PC-9 (cell line): ENCODE measurements around the gene RBMS1. TPM values are rescaled to one million over a fixed set of nuclear protein-coding genes. Genes with fewer than 3 reads are reported as not detected.

Experiments
- BruUV-seq: library from RNA; stranded (reverse); fragments of 400-500 nt; replicated peaks from 2 replicates; lab custom pipeline; 2021; lab: Mats Ljungman, UMichigan
- CTCF ChIA-PET: fragments of 300-600 bp; sonication (Branson Sonifier 250); formaldehyde crosslinking; loops from one replicate; lab custom pipeline; 2022; ENCODE audit warnings: antibody characterized with exemption; lab: Charles Lee
- POLR2A ChIA-PET: fragments of 300-600 bp; sonication (Branson Sonifier 250); formaldehyde crosslinking; loops from one replicate; lab custom pipeline; 2022; ENCODE audit warnings: antibody characterized with exemption; ENCODE audit not compliant: unreplicated experiment; lab: Charles Lee
- DNase-seq, 2 experiments: peaks; one replicate each; pipeline versions ENCODE4 v3.0.0 to v3.0.0-alpha.2; 2015 to 2022; ENCODE audit warnings: mixed read lengths in 1 of 2
- H2AFZ ChIP-seq: fragments of 200-600 bp; sonication (generic); 2 replicates; pipeline ENCODE4 v1.8.1; 2017; ENCODE audit warnings: antibody characterized with exemption
- H3F3A ChIP-seq: fragments of 200-600 bp; sonication (generic); 2 replicates; pipeline ENCODE4 v1.8.1; 2017; ENCODE audit warnings: antibody characterized with exemption, mild to moderate bottlenecking, low read depth; ENCODE audit not compliant: insufficient read depth
- H3K27ac ChIP-seq: fragments of 200-600 bp; sonication (generic); 2 replicates; pipeline ENCODE4 v1.6.1; 2016; ENCODE audit warnings: mixed run types
- H3K27me3 ChIP-seq: fragments of 200-600 bp; sonication (generic); 2 replicates; pipeline ENCODE4 v1.6.1; 2016; ENCODE audit warnings: low read depth, mixed run types; ENCODE audit not compliant: insufficient read depth
- H3K36me3 ChIP-seq: fragments of 200-600 bp; sonication (generic); 2 replicates; pipeline ENCODE4 v1.6.1; 2016; ENCODE audit warnings: low read depth, mixed run types
- H3K4me1 ChIP-seq: fragments of 200-600 bp; sonication (generic); replicated peaks from 2 replicates; pipeline ENCODE4 v1.6.1; 2016; ENCODE audit warnings: mixed run types; ENCODE audit not compliant: insufficient read depth
- H3K4me2 ChIP-seq: fragments of 200-600 bp; sonication (generic); 2 replicates; pipeline ENCODE4 v1.6.1; 2017; ENCODE audit warnings: mixed run types
- H3K4me3 ChIP-seq: fragments of 200-600 bp; sonication (generic); 2 replicates; pipeline ENCODE4 v1.6.1; 2016; ENCODE audit warnings: mixed run types
- H3K79me2 ChIP-seq: fragments of 200-600 bp; sonication (generic); 2 replicates; pipeline ENCODE4 v1.6.1; 2017; ENCODE audit warnings: low read depth, mixed run types
- H3K9me2 ChIP-seq: fragments of 200-600 bp; sonication (generic); 2 replicates; pipeline ENCODE4 v1.8.1; 2017; ENCODE audit warnings: mild to moderate bottlenecking; ENCODE audit not compliant: insufficient read depth
- H3K9me3 ChIP-seq: fragments of 200-600 bp; sonication (generic); 2 replicates; pipeline ENCODE4 v1.8.1; 2016; ENCODE audit warnings: low read depth; ENCODE audit not compliant: insufficient read depth
- H4K20me1 ChIP-seq: fragments of 200-600 bp; sonication (generic); 2 replicates; pipeline ENCODE4 v1.8.1; 2017; ENCODE audit not compliant: insufficient read depth
- EZH2 ChIP-seq: fragments of 200-600 bp; sonication (generic); IDR thresholded peaks from 2 replicates; pipeline ENCODE4 v1.8.0; 2017; ENCODE audit warnings: antibody characterized with exemption, low read depth
- intact Hi-C: fragments of 100-400 bp; cut with micrococcal nuclease; formaldehyde crosslinking; loops from one replicate; pipeline ENCODE4 v1.10.0; 2022; ENCODE audit not compliant: unreplicated experiment
- total RNA-seq: library from RNA; stranded (reverse); gene quantifications from 2 replicates; pipeline ENCODE4 v1.2.3, GENCODE V29; 2021
- TF ChIP-seq, protein P1 (sequence below): fragments of 200-600 bp; sonication (generic); conservative IDR thresholded peaks from 2 replicates; pipeline ENCODE4 v1.6.1; 2017; ENCODE audit warnings: mixed run types, antibody characterized with exemption, mild to moderate bottlenecking, moderate library complexity

The RBMS1 gene
- total RNA-seq, 1 experiment from 2014 or later, result 65.1 TPM

DNA sequence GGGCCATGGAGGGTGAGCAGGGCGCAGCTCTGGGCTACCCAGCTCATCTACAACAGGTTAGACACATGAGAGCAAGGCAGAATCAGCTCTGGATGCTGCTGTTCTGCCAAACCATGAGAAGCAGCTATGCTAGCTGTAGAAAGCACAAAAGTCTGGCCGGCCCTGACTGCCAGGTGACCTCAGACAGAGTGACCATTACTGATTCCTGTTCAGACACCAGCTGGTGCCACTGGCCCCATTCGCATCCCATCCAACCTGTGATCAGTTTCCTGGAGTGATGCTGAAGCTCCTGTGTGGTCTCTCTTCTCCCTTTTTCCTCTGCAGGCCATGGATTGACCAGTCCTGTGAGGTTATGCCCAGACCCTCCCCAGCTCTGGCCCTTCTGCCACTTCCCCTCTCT, 14.3 kb downstream of the RBMS1 start:
- no peaks in the 10 kb centered on the region for H3K36me3 ChIP-seq
- ChIA-PET CTCF (no interaction called here), POLR2A (no interaction called here)
- H3K9me2 ChIP-seq, result no peaks in the 10 kb centered on the region
- TF ChIP-seq EZH2, result no peak
- TF ChIP-seq, protein P1, sequence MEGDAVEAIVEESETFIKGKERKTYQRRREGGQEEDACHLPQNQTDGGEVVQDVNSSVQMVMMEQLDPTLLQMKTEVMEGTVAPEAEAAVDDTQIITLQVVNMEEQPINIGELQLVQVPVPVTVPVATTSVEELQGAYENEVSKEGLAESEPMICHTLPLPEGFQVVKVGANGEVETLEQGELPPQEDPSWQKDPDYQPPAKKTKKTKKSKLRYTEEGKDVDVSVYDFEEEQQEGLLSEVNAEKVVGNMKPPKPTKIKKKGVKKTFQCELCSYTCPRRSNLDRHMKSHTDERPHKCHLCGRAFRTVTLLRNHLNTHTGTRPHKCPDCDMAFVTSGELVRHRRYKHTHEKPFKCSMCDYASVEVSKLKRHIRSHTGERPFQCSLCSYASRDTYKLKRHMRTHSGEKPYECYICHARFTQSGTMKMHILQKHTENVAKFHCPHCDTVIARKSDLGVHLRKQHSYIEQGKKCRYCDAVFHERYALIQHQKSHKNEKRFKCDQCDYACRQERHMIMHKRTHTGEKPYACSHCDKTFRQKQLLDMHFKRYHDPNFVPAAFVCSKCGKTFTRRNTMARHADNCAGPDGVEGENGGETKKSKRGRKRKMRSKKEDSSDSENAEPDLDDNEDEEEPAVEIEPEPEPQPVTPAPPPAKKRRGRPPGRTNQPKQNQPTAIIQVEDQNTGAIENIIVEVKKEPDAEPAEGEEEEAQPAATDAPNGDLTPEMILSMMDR, result no peak
- H3K27me3 ChIP-seq, result no peaks in the 10 kb centered on the region
- DNase-seq, result no peak
- H2AFZ ChIP-seq, result no peak overlapping the region
- no peak overlapping the region for H3K4me2 ChIP-seq
- no peak overlapping the region for H3K27ac ChIP-seq
- H3K9me3 ChIP-seq, result no peaks in the 10 kb centered on the region
- BruUV-seq, result no TSS peak
- no peak overlapping the region for H3K4me3 ChIP-seq
- no peaks in the 10 kb centered on the region for H3K4me1 ChIP-seq
- H3F3A ChIP-seq, result no peaks in the 10 kb centered on the region
- H4K20me1 ChIP-seq, result 0 out of 2 replicates have a peak, but pooled peaks cover 5% of the 10 kb centered on the region
- intact Hi-C loops, result no loop called here
- H3K79me2 ChIP-seq, result peaks cover 78% of the 10 kb centered on the region

DNA sequence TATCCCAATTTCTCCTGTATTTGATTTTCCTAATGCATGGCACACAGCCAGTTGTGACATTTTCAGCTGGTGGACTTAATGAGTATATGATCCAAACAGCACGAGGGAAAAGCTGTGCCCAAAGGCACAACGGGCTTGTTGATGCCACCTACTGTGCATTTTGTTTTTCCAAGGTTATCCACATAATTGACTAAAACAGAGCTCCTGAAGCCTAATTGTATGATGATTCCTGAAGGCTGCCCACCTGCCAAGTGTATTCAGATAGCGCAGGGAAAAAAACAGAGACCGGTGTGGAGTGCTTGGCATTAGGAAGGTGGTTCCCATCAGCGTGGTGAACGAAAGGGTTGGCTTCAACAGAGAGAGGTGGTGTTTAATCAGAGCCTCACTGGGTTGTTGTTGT, 14.9 kb downstream of the RBMS1 start:
- CTCF ChIA-PET, result no interaction called here

DNA sequence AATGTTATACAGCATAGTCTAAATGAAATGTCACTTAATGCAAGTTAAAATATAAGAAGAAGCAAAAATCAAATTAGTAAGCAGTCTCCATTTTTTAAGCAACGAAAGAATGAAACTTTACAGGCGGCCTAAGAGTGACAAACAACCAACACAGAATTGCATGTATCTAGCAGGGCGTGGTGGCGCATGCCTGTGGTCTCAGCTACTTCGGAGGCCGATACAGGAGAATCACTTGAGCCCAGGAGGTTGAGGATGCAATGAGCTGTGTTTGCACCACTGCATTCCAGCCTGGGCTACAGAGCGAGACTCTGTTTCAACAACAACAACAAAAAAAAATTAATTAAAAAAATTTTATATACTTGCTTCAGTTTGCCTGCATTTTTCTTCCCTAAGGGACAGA, 16.6 kb downstream of the RBMS1 start:
- Histone ChIP-seq H3K27ac (no peak overlapping the region), H3K79me2 (peaks cover 67% of the 10 kb centered on the region), H2AFZ (no peak overlapping the region), H3K4me1 (no peaks in the 10 kb centered on the region), H3K36me3 (no peaks in the 10 kb centered on the region), H3K9me2 (no peaks in the 10 kb centered on the region), H3K4me3 (no peak overlapping the region), H4K20me1 (0 out of 2 replicates have a peak, but pooled peaks cover 3% of the 10 kb centered on the region), H3K4me2 (no peak overlapping the region), H3F3A (no peaks in the 10 kb centered on the region; the same call in 1 of the 2 replicates), H3K9me3 (no peaks in the 10 kb centered on the region), H3K27me3 (no peaks in the 10 kb centered on the region)
- no peak for DNase-seq
- POLR2A ChIA-PET, result no interaction called here
- CTCF ChIA-PET, result interaction anchor here (0.6 kb wide), 1 partner anchor 149 kb away, joined by 16 read pairs; no protein-coding TSS in a partner anchor
- TF ChIP-seq EZH2, result no peak
- TF ChIP-seq, protein P1, result no peak
- intact Hi-C loops, result no loop called here
- BruUV-seq, result no TSS peak

More for the DNA sequence above, 14.9 kb downstream of the RBMS1 start:
- BruUV-seq, result no TSS peak
- POLR2A ChIA-PET, result interaction anchor here (0.6 kb wide), 1 partner anchor 14 kb away, joined by 10 read pairs; no protein-coding TSS in a partner anchor
- peaks cover 78% of the 10 kb centered on the region for H3K79me2 ChIP-seq
- DNase-seq, result no peak
- no peaks in the 10 kb centered on the region; the same call in 1 of the 2 replicates for H3F3A ChIP-seq
- H3K4me2 ChIP-seq, result no peak overlapping the region
- no peak for TF ChIP-seq EZH2
- TF ChIP-seq, protein P1, result no peak
- no peaks in the 10 kb centered on the region for H3K4me1 ChIP-seq
- no peak overlapping the region for H3K27ac ChIP-seq
- H3K27me3 ChIP-seq, result no peaks in the 10 kb centered on the region
- no peaks in the 10 kb centered on the region for H3K36me3 ChIP-seq
- H3K4me3 ChIP-seq, result no peak overlapping the region
- H3K9me3 ChIP-seq, result no peaks in the 10 kb centered on the region
- 0 out of 2 replicates have a peak, but pooled peaks cover 5% of the 10 kb centered on the region for H4K20me1 ChIP-seq
- intact Hi-C loops, result no loop called here
- H2AFZ ChIP-seq, result no peak overlapping the region
- no peaks in the 10 kb centered on the region for H3K9me2 ChIP-seq
